GM06990 (cell line): ENCODE results near the gene PLP2.

Experiments used
- DNase-seq: peaks from one replicate; pipeline ENCODE4 v3.0.0-alpha.2; 2011; ENCODE audit not compliant: insufficient read length; ENCODE audit errors: extremely low read depth
- H3K27me3 ChIP-seq: replicated peaks from 2 replicates; pipeline ENCODE4 v1.6.0; 2011; ENCODE audit warnings: low read length; ENCODE audit not compliant: control insufficient read depth, insufficient read depth
- H3K36me3 ChIP-seq: 2 replicates; pipeline ENCODE4 v1.5.1; 2011; ENCODE audit warnings: low read length; ENCODE audit not compliant: control insufficient read depth, insufficient read depth
- H3K4me3 ChIP-seq: replicated peaks from 2 replicates; pipeline ENCODE4 v1.5.1; 2011; ENCODE audit warnings: low read depth, mild to moderate bottlenecking, control low read depth, low read length
- CTCF ChIP-seq: IDR thresholded peaks from 2 replicates; pipeline ENCODE4 v1.5.1; 2011; ENCODE audit warnings: low read length, control low read depth, mild to moderate bottlenecking, inconsistent platforms; ENCODE audit not compliant: insufficient read depth, poor library complexity, severe bottlenecking

PLP2 gene

DNA sequence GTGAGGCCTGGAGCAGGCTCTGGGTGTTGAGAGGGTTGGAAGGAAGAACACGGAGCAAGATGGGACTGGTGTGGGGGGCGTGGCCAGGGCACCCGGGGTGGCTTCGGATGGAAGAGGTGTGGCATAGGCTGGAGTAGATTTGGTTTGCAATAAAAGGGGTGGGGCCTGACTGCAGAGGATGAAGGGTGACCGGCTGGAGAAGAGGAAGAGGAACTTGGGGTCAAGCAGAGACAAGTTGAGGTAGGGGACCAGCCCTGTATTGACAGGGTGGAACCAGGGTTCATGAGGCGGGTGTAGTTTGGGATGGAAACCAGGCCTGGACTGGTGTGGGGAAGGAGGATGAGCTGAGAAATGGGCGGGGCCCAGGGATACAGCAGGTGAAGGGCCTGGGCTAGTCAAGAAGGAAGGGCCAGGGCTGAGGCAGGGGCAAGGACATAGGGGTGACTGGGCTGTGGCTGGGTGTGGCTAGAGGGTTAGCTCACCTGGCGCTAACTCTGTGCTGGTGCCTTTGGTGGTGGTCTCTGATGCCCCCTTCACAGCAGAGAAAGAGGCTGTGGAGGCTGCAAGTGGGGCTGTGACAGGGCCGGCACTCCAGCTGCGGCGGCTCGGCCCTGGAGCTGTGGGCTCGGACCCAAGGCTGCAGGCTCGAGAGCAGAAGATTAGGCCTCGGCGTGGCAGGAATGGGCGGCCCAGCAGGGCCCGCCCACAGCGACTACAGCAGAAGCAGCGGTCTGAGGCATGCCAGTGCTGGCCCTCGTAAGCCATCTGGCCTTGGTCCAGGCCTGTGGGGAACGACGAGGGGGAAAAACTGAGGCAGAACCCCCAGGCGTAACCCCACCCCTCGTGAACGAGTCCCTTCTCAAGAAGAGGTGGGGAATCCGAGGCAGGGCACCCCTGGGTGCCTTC, 5.0 kb downstream of the PLP2 start:
- H3K36me3 ChIP-seq, result peaks cover 3% of the 10 kb centered on the region
- TF ChIP-seq CTCF, result no peak
- H3K27me3 ChIP-seq, result no peaks in the 10 kb centered on the region
- no peak overlapping the region for H3K4me3 ChIP-seq
- DNase-seq, result no peak

GRCh38 chrX:49177338-49177833, 5.7 kb downstream of the PLP2 start:
- Histone ChIP-seq H3K4me3 (no peak overlapping the region), H3K27me3 (no peaks in the 10 kb centered on the region), H3K36me3 (peaks cover 3% of the 10 kb centered on the region)
- TF ChIP-seq CTCF, result peak; percentile 16
- DNase-seq, result no peak

- no peak for DNase-seq
- Histone ChIP-seq H3K4me3 (no peak overlapping the region), H3K27me3 (no peaks in the 10 kb centered on the region), H3K36me3 (peaks cover 3% of the 10 kb centered on the region)
- TF ChIP-seq CTCF, result no peak
Observed at GRCh38 chrX:49177873-49178480, 6.3 kb downstream of the PLP2 start.

DNA sequence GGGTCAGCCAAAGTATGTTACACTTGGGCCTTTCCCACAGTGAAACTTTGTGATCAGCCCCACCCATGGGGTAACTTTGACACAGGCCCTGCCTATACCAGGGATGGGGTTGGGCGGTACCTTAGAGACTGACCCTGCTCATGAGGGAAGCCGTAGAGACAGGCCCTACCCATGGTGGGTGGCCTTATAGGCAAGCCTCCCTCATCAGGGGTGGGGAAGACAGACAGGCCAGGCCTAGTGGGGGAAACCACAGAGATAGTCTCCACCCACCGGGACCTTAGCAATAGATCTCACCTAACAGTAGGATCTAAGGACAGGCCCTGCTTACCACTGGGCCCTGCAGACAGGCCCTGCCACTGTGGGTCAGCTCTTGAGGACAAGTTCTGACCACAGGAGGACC, 6.8 kb downstream of the PLP2 start:
- peaks cover 3% of the 10 kb centered on the region for H3K36me3 ChIP-seq
- no peak for TF ChIP-seq CTCF
- no peak overlapping the region for H3K4me3 ChIP-seq
- H3K27me3 ChIP-seq, result no peaks in the 10 kb centered on the region
- no peak for DNase-seq

- Histone ChIP-seq H3K4me3 (no peak overlapping the region), H3K36me3 (peaks cover 3% of the 10 kb centered on the region), H3K27me3 (no peaks in the 10 kb centered on the region)
- no peak for TF ChIP-seq CTCF
- no peak for DNase-seq
Observed at GRCh38 chrX:49179358-49179757, 7.7 kb downstream of the PLP2 start.
